Spleen (tissue), 7 donors: Measurements from ENCODE around the gene OPCML.

Experiments used
- CTCF ChIP-seq, 11 experiments: fragments of 200-600 bp in 7 of 11; fragments of 450-650 bp in 4 of 11; sonication (generic) in 4 of 11; IDR thresholded peaks in 8 of 11; conservative IDR thresholded peaks in 3 of 11; 1 replicate in 7 of 11; 2 replicates in 4 of 11; pipeline versions ENCODE4 v1.4.0 to v1.8.0; 2016 to 2021; ENCODE audit warnings: antibody characterized with exemption in 11 of 11, inconsistent platforms in 4 of 11, mild to moderate bottlenecking in 1 of 11
- POLR2A ChIP-seq, 3 donors: fragments of 450-650 bp; IDR thresholded peaks; one replicate each; pipeline ENCODE4 v1.5.1; 2017; ENCODE audit warnings: antibody characterized with exemption in 3 of 3, mild to moderate bottlenecking in 1 of 3
- POLR2AphosphoS5 ChIP-seq, 3 donors: sonication (generic); formaldehyde crosslinking; IDR thresholded peaks; one replicate each; pipeline ENCODE4 v1.5.1; 2017; ENCODE audit warnings: antibody characterized with exemption in 3 of 3
- donor health status: DM: no; HTN: no; CAD: no; lungs with moderate emphysema.
- donor health status: DM: no; HTN: no; CAD: no.
- donor health status: DM: no; HTN: no; CAD: no.

- TF ChIP-seq CTCF (IDR thresholded peaks at IDR 0.05 in 8 of 11, conservative IDR thresholded peaks at IDR 0.05 in 3 of 11) (no peak), POLR2AphosphoS5 (IDR thresholded peaks at IDR 0.05) (no peak), POLR2A (IDR thresholded peaks at IDR 0.05) (no peak)
Observed at GRCh38 chr11:133491680-133492383, 40.5 kb downstream of the OPCML start.
